AG10803 (cell line): ENCODE data around the gene CHRNB1.

ENCODE experiments used
- DNase-seq: peaks from one replicate; pipeline ENCODE4 v3.0.0; 2010; ENCODE audit warnings: low read depth
- H3K4me3 ChIP-seq: 2 replicates; pipeline ENCODE4 v1.5.1; 2011; ENCODE audit warnings: mild to moderate bottlenecking, low read length, control low read depth
- CTCF ChIP-seq: conservative IDR thresholded peaks from 2 replicates; pipeline ENCODE4 v1.5.1; 2011; ENCODE audit warnings: mild to moderate bottlenecking, low read length, control low read depth, inconsistent platforms

CHRNB1 gene

GRCh38 chr17:7416323-7416722 lies 28.5 kb upstream of the CHRNB1 start:
- no peak for DNase-seq
- TF ChIP-seq CTCF: no peak
- H3K4me3 ChIP-seq: no peak overlapping the region

- no peak overlapping the region for H3K4me3 ChIP-seq
- DNase-seq: no peak
- no peak for TF ChIP-seq CTCF
These were observed 27.7 kb upstream of the CHRNB1 start for GRCh38 chr17:7417056-7417655.

GRCh38 chr17:7418472-7419152 lies 26.2 kb upstream of the CHRNB1 start:
- DNase-seq: no peak
- no peak overlapping the region for H3K4me3 ChIP-seq
- no peak for TF ChIP-seq CTCF

GRCh38 chr17:7419819-7420610 lies 24.8 kb upstream of the CHRNB1 start, which contains the start of gene SPEM1:
Gene SPEM1, plus strand, starts transcription at chr17:7420324. Its CDS starts 61 bp downstream, at chr17:7420385.
- H3K4me3 ChIP-seq: no peak within 1 kb of the TSS
- DNase-seq: no peak
- no peak for TF ChIP-seq CTCF

GRCh38 chr17:7421186-7421585 lies 23.7 kb upstream of the CHRNB1 start:
- DNase-seq: no peak
- TF ChIP-seq CTCF: no peak
- H3K4me3 ChIP-seq: no peak overlapping the region

GRCh38 chr17:7423679-7424078 lies 21.2 kb upstream of the CHRNB1 start:
- no peak for DNase-seq
- H3K4me3 ChIP-seq: no peak overlapping the region
- no peak for TF ChIP-seq CTCF
